Hepatocyte (in vitro differentiated cells): ENCODE measurements around the gene CLDN12. TPM values are rescaled to one million over a fixed set of nuclear protein-coding genes. Genes with fewer than 3 reads are reported as not detected.

Experiments
- DNase-seq: peaks from one replicate; pipeline ENCODE4 v3.0.0-alpha.2; 2016; ENCODE audit warnings: low spot score
- H2AFZ ChIP-seq: fragments of 200-600 bp; sonication (generic); 2 replicates; pipeline ENCODE4 v1.6.0; 2016; ENCODE audit warnings: antibody characterized with exemption, mild to moderate bottlenecking
- H3K27ac ChIP-seq: fragments of 200-600 bp; sonication (generic); 2 replicates; pipeline ENCODE4 v1.5.1; 2016; ENCODE audit warnings: mild to moderate bottlenecking
- H3K27me3 ChIP-seq: fragments of 200-600 bp; sonication (generic); 2 replicates; pipeline ENCODE4 v1.6.1; 2016
- H3K36me3 ChIP-seq: fragments of 200-600 bp; sonication (generic); replicated peaks from 2 replicates; pipeline ENCODE4 v1.5.1; 2016; ENCODE audit warnings: low read depth; ENCODE audit not compliant: insufficient read depth
- H3K4me1 ChIP-seq: fragments of 200-600 bp; sonication (generic); 2 replicates; pipeline ENCODE4 v1.5.1; 2016; ENCODE audit warnings: mild to moderate bottlenecking, moderate library complexity; ENCODE audit not compliant: insufficient read depth
- H3K4me2 ChIP-seq: fragments of 200-600 bp; sonication (generic); 2 replicates; pipeline ENCODE4 v1.6.0; 2016
- H3K4me3 ChIP-seq: fragments of 200-600 bp; sonication (generic); 2 replicates; pipeline ENCODE4 v1.5.1; 2016; ENCODE audit warnings: mild to moderate bottlenecking
- H3K79me2 ChIP-seq: fragments of 200-600 bp; sonication (generic); 2 replicates; pipeline ENCODE4 v1.6.0; 2017; ENCODE audit warnings: mild to moderate bottlenecking
- H3K9me2 ChIP-seq: fragments of 200-600 bp; sonication (generic); replicated peaks from 2 replicates; pipeline ENCODE4 v1.6.0; 2017; ENCODE audit warnings: mild to moderate bottlenecking; ENCODE audit not compliant: insufficient read depth
- H3K9me3 ChIP-seq: fragments of 200-600 bp; sonication (generic); 2 replicates; pipeline ENCODE4 v1.5.1; 2016; ENCODE audit warnings: low read depth, mild to moderate bottlenecking
- H4K20me1 ChIP-seq: fragments of 200-600 bp; sonication (generic); 2 replicates; pipeline ENCODE4 v1.6.0; 2016; ENCODE audit warnings: mild to moderate bottlenecking; ENCODE audit not compliant: insufficient read depth, poor library complexity, severe bottlenecking
- EZH2 ChIP-seq: fragments of 200-600 bp; sonication (generic); IDR thresholded peaks from 2 replicates; pipeline ENCODE4 v1.6.1; 2016; ENCODE audit warnings: antibody characterized with exemption, mild to moderate bottlenecking, borderline replicate concordance
- EZH2phosphoT487 ChIP-seq: fragments of 200-600 bp; sonication (generic); IDR thresholded peaks from one replicate; pipeline ENCODE4 v1.6.1; 2018; ENCODE audit warnings: antibody characterized with exemption, mild to moderate bottlenecking, low read depth, moderate library complexity; ENCODE audit not compliant: unreplicated experiment, severe bottlenecking
- WGBS: methylation state at CpG from one replicate; pipeline ENCODE4 v1.1.6; 2016; ENCODE audit warnings: low lambda C conversion rate; ENCODE audit errors: missing lambda C conversion rate; 5-methylcytosine and 5-hydroxymethylcytosine counted together
- polyA plus RNA-seq: library from polyadenylated mRNA; unstranded; fragments of >200 nt; fragmentation: Nextera tagmentation; extraction: Ambion mirVana; gene quantifications from 2 replicates; pipeline ENCODE4 v1.2.1, GENCODE V29; 2016
- total RNA-seq: library from RNA; depleted of rRNA; stranded (reverse); fragments of >200 nt; gene quantifications from 2 replicates; pipeline ENCODE4 v1.2.3, GENCODE V29; 2014
- TF ChIP-seq, protein P1 (sequence below): fragments of 200-600 bp; sonication (generic); IDR thresholded peaks from 2 replicates; pipeline ENCODE4 v1.5.1; 2016; ENCODE audit warnings: antibody characterized with exemption, mild to moderate bottlenecking; ENCODE audit not compliant: poor library complexity

Gene CLDN12
- total and polyA plus RNA-seq, 2 experiments from 2014 or later: 21.2 to 53.0 TPM

DNA sequence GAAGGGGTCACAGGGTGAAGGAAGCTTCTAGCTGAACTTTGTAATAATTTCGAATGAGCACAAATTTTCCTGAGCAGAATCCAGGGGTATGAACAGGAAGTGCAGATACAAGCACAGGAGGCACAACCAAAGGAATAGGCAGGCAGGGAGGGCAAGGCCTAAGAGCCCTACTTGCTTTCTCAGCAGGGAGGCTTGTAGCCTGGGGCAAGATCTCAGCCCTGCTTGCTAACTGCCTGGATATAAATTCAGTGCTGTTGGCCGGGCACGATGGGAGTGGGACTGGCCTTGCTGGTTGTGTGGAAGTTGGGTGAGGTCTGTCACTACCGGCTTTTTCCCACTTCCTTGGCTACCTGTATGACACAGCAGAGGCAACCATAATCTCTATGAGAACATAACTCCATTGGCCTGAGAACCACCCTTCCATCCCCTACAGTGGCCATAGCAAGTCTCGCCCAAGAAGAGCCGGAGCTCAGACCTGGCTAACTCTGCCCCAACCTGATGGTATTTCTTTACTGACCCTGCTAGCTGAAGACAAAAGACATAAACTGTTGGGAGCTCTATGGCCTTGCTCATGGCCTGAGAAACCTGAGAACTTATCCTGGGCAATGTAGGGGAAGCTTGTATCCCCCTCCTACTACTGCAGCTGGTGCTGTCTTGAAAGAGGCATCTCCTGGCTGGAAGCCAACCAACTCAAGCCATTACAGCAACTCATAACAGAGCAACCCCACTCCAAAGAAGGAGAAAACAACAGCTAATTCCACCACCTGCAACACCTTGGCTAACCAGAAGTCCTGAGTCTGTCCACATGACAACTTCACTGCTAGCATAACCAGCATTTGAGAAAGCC, 27.6 kb downstream of the CLDN12 start:
- no peaks in the 10 kb centered on the region for H3K9me3 ChIP-seq
- no peaks in the 10 kb centered on the region for H3K4me1 ChIP-seq
- H3K36me3 ChIP-seq: no peaks in the 10 kb centered on the region
- no peak overlapping the region for H3K4me2 ChIP-seq
- WGBS: 86% methylated on average over 6 of the region's 6 CpGs
- no peak overlapping the region for H2AFZ ChIP-seq
- no peaks in the 10 kb centered on the region for H4K20me1 ChIP-seq
- no peak for TF ChIP-seq EZH2
- TF ChIP-seq EZH2phosphoT487: no peak
- TF ChIP-seq, protein P1, sequence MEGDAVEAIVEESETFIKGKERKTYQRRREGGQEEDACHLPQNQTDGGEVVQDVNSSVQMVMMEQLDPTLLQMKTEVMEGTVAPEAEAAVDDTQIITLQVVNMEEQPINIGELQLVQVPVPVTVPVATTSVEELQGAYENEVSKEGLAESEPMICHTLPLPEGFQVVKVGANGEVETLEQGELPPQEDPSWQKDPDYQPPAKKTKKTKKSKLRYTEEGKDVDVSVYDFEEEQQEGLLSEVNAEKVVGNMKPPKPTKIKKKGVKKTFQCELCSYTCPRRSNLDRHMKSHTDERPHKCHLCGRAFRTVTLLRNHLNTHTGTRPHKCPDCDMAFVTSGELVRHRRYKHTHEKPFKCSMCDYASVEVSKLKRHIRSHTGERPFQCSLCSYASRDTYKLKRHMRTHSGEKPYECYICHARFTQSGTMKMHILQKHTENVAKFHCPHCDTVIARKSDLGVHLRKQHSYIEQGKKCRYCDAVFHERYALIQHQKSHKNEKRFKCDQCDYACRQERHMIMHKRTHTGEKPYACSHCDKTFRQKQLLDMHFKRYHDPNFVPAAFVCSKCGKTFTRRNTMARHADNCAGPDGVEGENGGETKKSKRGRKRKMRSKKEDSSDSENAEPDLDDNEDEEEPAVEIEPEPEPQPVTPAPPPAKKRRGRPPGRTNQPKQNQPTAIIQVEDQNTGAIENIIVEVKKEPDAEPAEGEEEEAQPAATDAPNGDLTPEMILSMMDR: no peak
- H3K79me2 ChIP-seq: no peaks in the 10 kb centered on the region
- no peak overlapping the region for H3K27ac ChIP-seq
- H3K4me3 ChIP-seq: no peak overlapping the region
- DNase-seq: no peak
- no peaks in the 10 kb centered on the region for H3K9me2 ChIP-seq
- no peaks in the 10 kb centered on the region for H3K27me3 ChIP-seq

DNA sequence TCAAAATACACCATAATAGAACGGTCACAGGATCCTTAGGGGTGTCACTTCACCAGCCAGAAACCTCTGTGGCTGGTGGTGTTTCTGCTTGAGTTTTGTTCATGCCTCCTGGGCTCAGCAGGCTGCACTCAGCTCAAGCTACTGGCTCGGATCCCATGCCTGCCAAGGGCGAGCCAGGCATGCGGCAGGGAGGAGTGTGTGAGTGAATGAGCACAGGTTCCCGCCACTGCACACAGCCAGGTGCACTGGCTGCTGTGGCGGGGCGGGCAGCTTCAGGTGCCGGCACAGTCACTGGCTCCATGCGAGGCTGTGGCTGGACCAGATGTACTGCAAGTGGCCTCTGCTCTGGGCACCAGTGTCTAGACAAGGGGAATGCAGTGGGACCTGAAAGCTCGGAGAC, 29.5 kb downstream of the CLDN12 start:
- H3K9me3 ChIP-seq: no peaks in the 10 kb centered on the region
- no peak overlapping the region for H3K4me2 ChIP-seq
- H3K27ac ChIP-seq: no peak overlapping the region
- no peaks in the 10 kb centered on the region for H4K20me1 ChIP-seq
- TF ChIP-seq EZH2phosphoT487 (no peak), EZH2 (no peak)
- TF ChIP-seq, protein P1: no peak
- H2AFZ ChIP-seq: no peak overlapping the region
- H3K79me2 ChIP-seq: no peaks in the 10 kb centered on the region
- H3K27me3 ChIP-seq: no peaks in the 10 kb centered on the region
- H3K36me3 ChIP-seq: no peaks in the 10 kb centered on the region
- H3K4me1 ChIP-seq: no peaks in the 10 kb centered on the region
- no peaks in the 10 kb centered on the region for H3K9me2 ChIP-seq
- DNase-seq: no peak
- no peak overlapping the region for H3K4me3 ChIP-seq
- 78% methylated on average over 10 of the region's 10 CpGs for WGBS

DNA sequence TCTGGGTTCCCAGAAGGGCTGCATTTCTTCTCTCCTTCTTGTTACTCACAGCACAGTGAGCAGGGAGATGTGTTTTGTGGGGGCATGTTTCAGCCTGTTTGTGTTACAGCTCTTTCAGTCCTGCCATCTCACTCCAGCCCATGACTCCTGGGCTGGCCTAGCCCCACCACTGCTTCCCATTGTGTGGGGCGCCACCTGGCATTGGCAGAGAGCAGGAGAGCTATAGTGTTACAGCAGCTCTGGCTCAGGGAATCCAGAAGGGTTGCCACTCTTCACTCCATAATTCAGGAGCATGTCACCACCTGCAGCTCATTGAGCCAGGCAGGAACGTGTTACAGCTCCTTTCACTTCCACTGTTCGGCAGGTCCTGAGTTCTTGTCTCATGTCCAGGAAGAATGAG, 30.0 kb downstream of the CLDN12 start:
- 82% methylated on average over 3 of the region's 3 CpGs for WGBS
- Histone ChIP-seq H3K79me2 (no peaks in the 10 kb centered on the region), H3K4me3 (no peak overlapping the region), H3K9me3 (no peaks in the 10 kb centered on the region), H3K4me2 (no peak overlapping the region), H3K4me1 (no peaks in the 10 kb centered on the region), H3K27me3 (no peaks in the 10 kb centered on the region), H2AFZ (no peak overlapping the region), H3K27ac (no peak overlapping the region), H3K36me3 (no peaks in the 10 kb centered on the region), H4K20me1 (no peaks in the 10 kb centered on the region), H3K9me2 (no peaks in the 10 kb centered on the region)
- TF ChIP-seq EZH2phosphoT487 (no peak), EZH2 (no peak)
- TF ChIP-seq, protein P1: no peak
- no peak for DNase-seq
